Stimulated activated memory B cell treated with anti-CD40 and anti-IgM and Interleukin-4, amounts not matched to agents 10 μg/mL and 1 μg/mL and 100 μg/mL, for 72 hours (primary cell): Measurements from ENCODE around the gene GPR63.
"Not testable (repeated sequence)": the region's sequence is repeated elsewhere in the genome, so short reads cannot be mapped to it uniquely, and the experiment has no call there.

Experiments
- ATAC-seq: fragments of 150-1000 bp; cut with Tn5 transposase; 2 replicates; pipeline ENCODE4 v1.10.0; 2021
- H3K27ac Mint-ChIP-seq: one replicate; pipeline ENCODE4 v1.8.0; 2022; ENCODE audit warnings: mild to moderate bottlenecking, mixed read lengths
- H3K27me3 Mint-ChIP-seq: one replicate; pipeline ENCODE4 v1.8.0; 2022; ENCODE audit warnings: mixed read lengths
- H3K36me3 Mint-ChIP-seq: one replicate; pipeline ENCODE4 v1.8.0; 2022; ENCODE audit warnings: mixed read lengths
- H3K4me1 Mint-ChIP-seq: one replicate; pipeline ENCODE4 v1.8.0; 2022; ENCODE audit warnings: mixed read lengths
- H3K4me3 Mint-ChIP-seq: one replicate; pipeline ENCODE4 v1.8.0; 2022; ENCODE audit warnings: mild to moderate bottlenecking, moderate library complexity, mixed read lengths
- H3K9me3 Mint-ChIP-seq: one replicate; pipeline ENCODE4 v1.8.0; 2022; ENCODE audit warnings: mixed read lengths

Gene GPR63

GRCh38 chr6:96837081-96837971, at the start of gene GPR63:
TSS of gene GPR63 (minus strand) at chr6:96837477. CDS start at chr6:96799731, 37,746 bp downstream.
- ATAC-seq, result peak; percentile 91
- peaks cover 23% of the 10 kb centered on the region for H3K4me1 Mint-ChIP-seq
- H3K9me3 Mint-ChIP-seq, result no peaks in the 10 kb centered on the region
- peaks cover 14% of the 10 kb centered on the region for H3K27me3 Mint-ChIP-seq
- H3K27ac Mint-ChIP-seq, result peak within 1 kb of the TSS; percentile 38
- H3K36me3 Mint-ChIP-seq, result no peaks in the 10 kb centered on the region
- H3K4me3 Mint-ChIP-seq, result peak within 1 kb of the TSS; percentile 82

- Mint-ChIP-seq H3K36me3 (peaks cover 15% of the 10 kb centered on the region), H3K27me3 (no peaks in the 10 kb centered on the region), H3K9me3 (no peaks in the 10 kb centered on the region), H3K4me3 (no peak overlapping the region), H3K27ac (no peak overlapping the region), H3K4me1 (peaks cover 6% of the 10 kb centered on the region)
- no peak for ATAC-seq
These were observed 49.2 kb upstream of the GPR63 start for GRCh38 chr6:96886519-96886918.

- H3K4me1 Mint-ChIP-seq, H3K9me3 Mint-ChIP-seq, H3K27ac Mint-ChIP-seq, H3K27me3 Mint-ChIP-seq, H3K36me3 Mint-ChIP-seq: not testable (repeated sequence)
- ATAC-seq, result peak; percentile 53
- H3K4me3 Mint-ChIP-seq, result peak overlapping the region; percentile 57
These were observed 47.9 kb upstream of the GPR63 start for GRCh38 chr6:96885187-96885631.

GRCh38 chr6:96878143-96878542, 40.9 kb upstream of the GPR63 start:
- Mint-ChIP-seq H3K9me3 (no peaks in the 10 kb centered on the region), H3K36me3 (no peaks in the 10 kb centered on the region), H3K4me3 (no peak overlapping the region), H3K4me1 (no peaks in the 10 kb centered on the region), H3K27me3 (no peaks in the 10 kb centered on the region), H3K27ac (no peak overlapping the region)
- no peak for ATAC-seq

GRCh38 chr6:96876886-96877545, 39.7 kb upstream of the GPR63 start:
- Mint-ChIP-seq H3K9me3 (no peaks in the 10 kb centered on the region), H3K4me3 (no peak overlapping the region), H3K4me1 (no peaks in the 10 kb centered on the region), H3K27me3 (no peaks in the 10 kb centered on the region), H3K27ac (no peak overlapping the region), H3K36me3 (no peaks in the 10 kb centered on the region)
- no peak for ATAC-seq

- no peaks in the 10 kb centered on the region for H3K9me3 Mint-ChIP-seq
- no peak overlapping the region for H3K27ac Mint-ChIP-seq
- no peaks in the 10 kb centered on the region for H3K36me3 Mint-ChIP-seq
- H3K27me3 Mint-ChIP-seq, result no peaks in the 10 kb centered on the region
- no peak overlapping the region for H3K4me3 Mint-ChIP-seq
- no peak for ATAC-seq
- H3K4me1 Mint-ChIP-seq, result no peaks in the 10 kb centered on the region
These were observed 35.7 kb upstream of the GPR63 start for GRCh38 chr6:96872976-96873375.

- no peak overlapping the region for H3K27ac Mint-ChIP-seq
- H3K4me3 Mint-ChIP-seq, result no peak overlapping the region
- no peaks in the 10 kb centered on the region for H3K36me3 Mint-ChIP-seq
- no peaks in the 10 kb centered on the region for H3K4me1 Mint-ChIP-seq
- no peak for ATAC-seq
- H3K9me3 Mint-ChIP-seq, result peaks cover 6% of the 10 kb centered on the region
- peaks cover 29% of the 10 kb centered on the region for H3K27me3 Mint-ChIP-seq
These were observed 27.8 kb upstream of the GPR63 start for GRCh38 chr6:96865055-96865405.

GRCh38 chr6:96864216-96865054, 27.2 kb upstream of the GPR63 start:
- Mint-ChIP-seq H3K27me3 (peaks cover 35% of the 10 kb centered on the region), H3K36me3 (no peaks in the 10 kb centered on the region), H3K27ac (no peak overlapping the region), H3K9me3 (peaks cover 6% of the 10 kb centered on the region), H3K4me3 (no peak overlapping the region), H3K4me1 (no peaks in the 10 kb centered on the region)
- ATAC-seq, result no peak

GRCh38 chr6:96862560-96862959, 25.3 kb upstream of the GPR63 start:
- peaks cover 6% of the 10 kb centered on the region for H3K9me3 Mint-ChIP-seq
- H3K36me3 Mint-ChIP-seq, result no peaks in the 10 kb centered on the region
- ATAC-seq, result no peak
- no peaks in the 10 kb centered on the region for H3K4me1 Mint-ChIP-seq
- peaks cover 45% of the 10 kb centered on the region for H3K27me3 Mint-ChIP-seq
- H3K27ac Mint-ChIP-seq, result no peak overlapping the region
- H3K4me3 Mint-ChIP-seq, result no peak overlapping the region

- Mint-ChIP-seq H3K36me3 (no peaks in the 10 kb centered on the region), H3K27me3 (peaks cover 45% of the 10 kb centered on the region), H3K9me3 (peaks cover 6% of the 10 kb centered on the region), H3K4me1 (no peaks in the 10 kb centered on the region), H3K4me3 (no peak overlapping the region), H3K27ac (no peak overlapping the region)
- ATAC-seq, result no peak
These were observed 24.3 kb upstream of the GPR63 start for GRCh38 chr6:96861588-96861987.

GRCh38 chr6:96856856-96857255, 19.6 kb upstream of the GPR63 start:
- peaks cover 29% of the 10 kb centered on the region for H3K27me3 Mint-ChIP-seq
- H3K27ac Mint-ChIP-seq, result no peak overlapping the region
- H3K36me3 Mint-ChIP-seq, result no peaks in the 10 kb centered on the region
- ATAC-seq, result no peak
- no peak overlapping the region for H3K4me3 Mint-ChIP-seq
- no peaks in the 10 kb centered on the region for H3K4me1 Mint-ChIP-seq
- peaks cover 6% of the 10 kb centered on the region for H3K9me3 Mint-ChIP-seq

- Mint-ChIP-seq H3K4me3 (no peak overlapping the region), H3K9me3 (no peaks in the 10 kb centered on the region), H3K4me1 (no peaks in the 10 kb centered on the region), H3K27me3 (no peaks in the 10 kb centered on the region), H3K27ac (no peak overlapping the region), H3K36me3 (no peaks in the 10 kb centered on the region)
- ATAC-seq, result no peak
These were observed 15.8 kb upstream of the GPR63 start for GRCh38 chr6:96853083-96853482.

- Mint-ChIP-seq H3K27me3 (no peaks in the 10 kb centered on the region), H3K36me3 (no peaks in the 10 kb centered on the region), H3K9me3 (no peaks in the 10 kb centered on the region), H3K27ac (no peak overlapping the region), H3K4me3 (no peak overlapping the region), H3K4me1 (no peaks in the 10 kb centered on the region)
- no peak for ATAC-seq
These were observed 15.3 kb upstream of the GPR63 start for GRCh38 chr6:96852605-96853004.

- Mint-ChIP-seq H3K4me1 (no peaks in the 10 kb centered on the region), H3K4me3 (no peak overlapping the region), H3K27ac (no peak overlapping the region), H3K9me3 (no peaks in the 10 kb centered on the region), H3K27me3 (no peaks in the 10 kb centered on the region), H3K36me3 (no peaks in the 10 kb centered on the region)
- no peak for ATAC-seq
These were observed 14.6 kb upstream of the GPR63 start for GRCh38 chr6:96851858-96852257.

GRCh38 chr6:96849615-96850014, 12.3 kb upstream of the GPR63 start:
- Mint-ChIP-seq H3K36me3 (no peaks in the 10 kb centered on the region), H3K27ac (no peak overlapping the region), H3K4me1 (no peaks in the 10 kb centered on the region), H3K9me3 (peaks cover 3% of the 10 kb centered on the region), H3K4me3 (no peak overlapping the region), H3K27me3 (peaks cover 12% of the 10 kb centered on the region)
- no peak for ATAC-seq
